Common myeloid progenitor, CD34-positive (primary cell): Measurements from ENCODE around the gene ASCC1.
"Not testable (repeated sequence)": the region's sequence is repeated elsewhere in the genome, so short reads cannot be mapped to it uniquely, and the experiment has no call there.

ENCODE experiments used
- CTCF ChIA-PET: fragments of 350-600 bp; sonication (Branson Sonifier 250); formaldehyde crosslinking; loops from one replicate; lab custom pipeline; 2021; ENCODE audit warnings: antibody characterized with exemption; lab: Charles Lee
- POLR2A ChIA-PET: fragments of 350-600 bp; sonication (Branson Sonifier 250); formaldehyde crosslinking; loops from one replicate; lab custom pipeline; 2021; ENCODE audit warnings: antibody characterized with exemption; lab: Charles Lee
- DNase-seq, 3 donors: peaks; one replicate each; pipeline versions ENCODE4 v3.0.0 to v3.0.0-alpha.2; 2013
- H3K27ac ChIP-seq, 2 experiments: 1 replicate in 1 of 2; 2 replicates in 1 of 2; pipeline ENCODE4 v1.7.0; 2013; ENCODE audit warnings: inconsistent platforms in 2 of 2, low read length in 2 of 2, mild to moderate bottlenecking in 2 of 2, low read depth in 1 of 2, moderate library complexity in 1 of 2; ENCODE audit not compliant: severe bottlenecking in 2 of 2, insufficient read depth in 1 of 2, poor library complexity in 1 of 2
- H3K27me3 ChIP-seq, 5 experiments: replicated peaks in 2 of 5; 1 replicate in 3 of 5; 2 replicates in 2 of 5; pipeline versions ENCODE4 v1.6.1 to v1.7.0; 2013; ENCODE audit warnings: low read length in 4 of 5, mild to moderate bottlenecking in 2 of 5, moderate library complexity in 2 of 5, inconsistent platforms in 1 of 5; ENCODE audit not compliant: insufficient read depth in 5 of 5, control insufficient read depth in 4 of 5
- H3K36me3 ChIP-seq, 4 experiments: 1 replicate in 2 of 4; 2 replicates in 2 of 4; pipeline versions ENCODE4 v1.6.1 to v1.7.0; 2013; ENCODE audit warnings: low read length in 3 of 4, control low read depth in 1 of 4, mild to moderate bottlenecking in 1 of 4; ENCODE audit not compliant: control insufficient read depth in 4 of 4, insufficient read depth in 4 of 4
- H3K4me1 ChIP-seq, 4 experiments: 1 replicate in 3 of 4; 2 replicates in 1 of 4; pipeline versions ENCODE4 v1.6.1 to v1.7.1; 2013; ENCODE audit warnings: low read length in 3 of 4, mild to moderate bottlenecking in 3 of 4, control low read depth in 1 of 4, inconsistent platforms in 1 of 4, moderate library complexity in 1 of 4; ENCODE audit not compliant: control insufficient read depth in 4 of 4, insufficient read depth in 4 of 4; ENCODE audit errors: control extremely low read depth in 1 of 4
- H3K4me3 ChIP-seq, 7 experiments: 1 replicate in 4 of 7; 2 replicates in 3 of 7; pipeline versions ENCODE4 v1.5.1 to v1.7.0; 2013; ENCODE audit warnings: mild to moderate bottlenecking in 7 of 7, low read length in 6 of 7, moderate library complexity in 6 of 7, inconsistent platforms in 2 of 7, low read depth in 2 of 7, control low read depth in 1 of 7; ENCODE audit not compliant: insufficient read depth in 4 of 7, control insufficient read depth in 1 of 7; ENCODE audit errors: extremely low read depth in 1 of 7
- H3K9me3 ChIP-seq, 5 experiments: 1 replicate in 4 of 5; 2 replicates in 1 of 5; pipeline versions ENCODE4 v1.6.1 to v1.7.1; 2013; ENCODE audit warnings: low read length in 4 of 5, mild to moderate bottlenecking in 2 of 5, inconsistent platforms in 1 of 5, low read depth in 1 of 5, moderate library complexity in 1 of 5; ENCODE audit not compliant: control insufficient read depth in 4 of 5, insufficient read depth in 2 of 5; ENCODE audit errors: control extremely low read depth in 1 of 5
- WGBS: methylation state at CpG from one replicate; pipeline ENCODE4 v1.1.5; 2013; ENCODE audit not compliant: insufficient coverage; 5-methylcytosine and 5-hydroxymethylcytosine counted together

Gene ASCC1

DNA sequence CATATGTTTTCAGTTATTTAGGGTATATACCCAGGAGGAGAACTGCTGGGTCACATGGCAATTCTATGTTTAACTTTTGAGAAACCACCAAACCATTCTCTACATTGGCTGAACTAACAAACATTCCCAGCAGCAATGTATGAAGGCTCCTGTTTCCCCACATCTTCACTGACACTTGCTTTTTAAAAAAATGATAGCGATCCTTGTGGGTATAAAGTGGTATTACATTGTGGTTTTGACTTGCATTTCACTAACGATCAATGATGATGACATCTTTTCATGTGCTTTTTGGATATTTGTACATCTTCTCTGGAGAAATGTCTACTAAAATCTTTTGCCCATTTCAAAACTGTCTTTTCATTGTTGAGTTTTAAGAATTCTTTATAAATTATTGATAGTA lies 51.5 kb downstream of the ASCC1 start:
- peaks cover 0 to 6% (median 0%) of the 10 kb centered on the region in 4 experiments for H3K36me3 ChIP-seq
- no CpG with 5 or more reads among the region's 2 CpGs for WGBS
- no peak overlapping the region for H3K4me3 ChIP-seq
- no peaks in the 10 kb centered on the region for H3K9me3 ChIP-seq
- H3K4me1 ChIP-seq: peaks cover 0 to 6% (median 0%) of the 10 kb centered on the region in 4 experiments
- no peak overlapping the region for H3K27ac ChIP-seq
- CTCF ChIA-PET: interaction anchor here (1.0 kb wide), 1 partner anchor 9 kb away, joined by 3 read pairs; no protein-coding TSS in a partner anchor
- POLR2A ChIA-PET: no interaction called here
- peak in 2 of 3 donors; percentile 14 to 35 for DNase-seq
- no peaks in the 10 kb centered on the region for H3K27me3 ChIP-seq

DNA sequence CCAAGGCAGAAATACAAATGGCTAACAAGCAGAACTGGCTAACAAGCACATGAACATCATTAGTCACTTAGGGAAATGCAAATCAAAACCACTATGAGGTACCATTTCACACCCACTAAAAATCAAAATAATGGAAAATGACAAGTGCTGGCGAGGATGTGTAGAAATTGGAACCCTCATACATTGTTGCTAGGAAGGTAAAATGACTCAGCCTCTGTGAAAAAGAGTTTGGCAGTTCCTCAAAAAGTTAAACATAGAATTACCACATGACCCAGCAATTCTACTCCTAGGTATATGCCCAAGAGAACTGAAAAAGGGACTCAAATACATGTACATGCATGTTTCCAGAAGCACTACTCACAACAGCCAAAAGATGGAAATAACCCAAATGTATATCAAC lies 53.1 kb downstream of the ASCC1 start:
- WGBS: no CpG with 5 or more reads among the region's 1 CpG
- ChIA-PET POLR2A (no interaction called here), CTCF (no interaction called here)
- Histone ChIP-seq H3K4me3 (no peak overlapping the region), H3K9me3 (no peaks in the 10 kb centered on the region), H3K36me3 (peaks cover 0 to 6% (median 4%) of the 10 kb centered on the region in 4 experiments), H3K4me1 (peaks cover 0 to 6% (median 0%) of the 10 kb centered on the region in 4 experiments), H3K27ac (no peak overlapping the region), H3K27me3 (no peaks in the 10 kb centered on the region)
- DNase-seq: peak in 2 of 3 donors; percentile 44 to 53

DNA sequence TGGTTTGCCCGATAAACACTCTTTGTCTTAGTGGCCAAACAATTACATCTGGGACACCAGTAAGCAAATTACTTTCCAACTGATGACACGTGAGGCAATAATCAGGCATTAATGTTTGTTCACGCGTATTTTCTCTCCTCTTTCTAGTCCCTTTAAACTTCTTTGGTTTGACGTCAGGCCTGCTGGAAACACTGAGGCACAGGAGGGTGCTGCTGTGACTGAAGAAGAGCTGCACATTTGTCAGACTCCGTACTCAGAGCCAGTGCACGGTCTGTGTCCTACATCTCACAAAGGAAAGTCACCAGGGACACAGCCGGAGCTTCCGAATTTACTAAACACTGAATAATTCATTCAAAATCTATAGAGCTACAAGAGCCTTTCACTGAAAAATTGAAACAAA lies 57.9 kb downstream of the ASCC1 start:
- WGBS: 96% methylated on average over 9 of the region's 9 CpGs
- no peak overlapping the region for H3K4me3 ChIP-seq
- CTCF ChIA-PET: no interaction called here
- no peaks in the 10 kb centered on the region for H3K4me1 ChIP-seq
- H3K36me3 ChIP-seq: peaks cover 0 to 10% (median 5%) of the 10 kb centered on the region in 4 experiments
- no peaks in the 10 kb centered on the region for H3K27me3 ChIP-seq
- no peak overlapping the region for H3K27ac ChIP-seq
- no peaks in the 10 kb centered on the region for H3K9me3 ChIP-seq
- no peak for DNase-seq
- POLR2A ChIA-PET: interaction anchor here (0.6 kb wide), 1 partner anchor 486 kb away, joined by 3 read pairs; no protein-coding TSS in a partner anchor

DNA sequence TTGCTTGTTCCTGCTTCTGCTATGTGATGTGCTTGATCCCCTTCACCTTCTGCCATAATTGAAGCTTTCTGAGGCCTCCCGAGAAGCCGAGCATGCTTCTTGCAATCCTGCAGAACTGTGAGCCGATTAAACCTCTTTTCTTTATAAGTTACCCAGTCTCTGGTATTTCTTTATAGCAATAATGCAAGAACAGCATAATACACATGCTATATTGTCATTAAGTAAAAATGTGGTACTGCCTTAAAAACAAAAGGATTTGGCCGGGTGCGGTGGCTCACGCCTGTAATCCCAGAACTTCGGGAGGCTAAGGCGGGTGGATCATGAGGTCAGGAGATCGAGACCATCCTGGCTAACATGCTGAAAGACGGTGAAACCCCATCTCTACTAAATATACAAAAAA lies 59.9 kb downstream of the ASCC1 start:
- Histone ChIP-seq H3K9me3 (no peaks in the 10 kb centered on the region), H3K27me3 (no peaks in the 10 kb centered on the region), H3K36me3 (peaks cover 0 to 8% (median 5%) of the 10 kb centered on the region in 4 experiments), H3K4me3 (no peak overlapping the region), H3K27ac (no peak overlapping the region), H3K4me1 (no peaks in the 10 kb centered on the region)
- CTCF ChIA-PET: no interaction called here
- WGBS: 100% methylated on average over 4 of the region's 10 CpGs
- POLR2A ChIA-PET: no interaction called here
- DNase-seq: no peak

DNA sequence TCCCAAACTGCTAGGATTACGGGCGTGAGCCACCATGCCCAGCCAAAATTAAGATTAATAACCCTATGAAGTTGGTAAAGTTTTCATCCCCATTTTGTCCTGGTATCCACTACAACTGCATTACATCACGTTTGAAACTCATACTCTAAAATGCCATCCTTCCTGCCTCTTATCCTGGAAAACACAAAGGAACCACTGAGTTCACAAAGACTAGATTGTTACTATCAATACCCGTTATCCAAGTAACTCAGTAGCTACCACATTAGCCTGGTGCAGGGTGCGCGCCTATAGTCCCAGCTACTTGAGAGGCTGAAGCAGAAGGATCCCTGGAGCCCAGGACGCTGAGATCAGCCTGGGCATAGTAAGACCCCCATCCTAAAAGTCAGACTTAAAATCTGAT lies 63.8 kb downstream of the ASCC1 start:
- no peaks in the 10 kb centered on the region for H3K9me3 ChIP-seq
- H3K27ac ChIP-seq: no peak overlapping the region
- H3K36me3 ChIP-seq: peaks cover 0 to 4% (median under 1%) of the 10 kb centered on the region in 4 experiments
- WGBS: 100% methylated on average over 2 of the region's 7 CpGs
- ChIA-PET CTCF (no interaction called here), POLR2A (no interaction called here)
- H3K4me1 ChIP-seq: no peaks in the 10 kb centered on the region
- no peak overlapping the region for H3K4me3 ChIP-seq
- no peaks in the 10 kb centered on the region for H3K27me3 ChIP-seq
- no peak for DNase-seq

DNA sequence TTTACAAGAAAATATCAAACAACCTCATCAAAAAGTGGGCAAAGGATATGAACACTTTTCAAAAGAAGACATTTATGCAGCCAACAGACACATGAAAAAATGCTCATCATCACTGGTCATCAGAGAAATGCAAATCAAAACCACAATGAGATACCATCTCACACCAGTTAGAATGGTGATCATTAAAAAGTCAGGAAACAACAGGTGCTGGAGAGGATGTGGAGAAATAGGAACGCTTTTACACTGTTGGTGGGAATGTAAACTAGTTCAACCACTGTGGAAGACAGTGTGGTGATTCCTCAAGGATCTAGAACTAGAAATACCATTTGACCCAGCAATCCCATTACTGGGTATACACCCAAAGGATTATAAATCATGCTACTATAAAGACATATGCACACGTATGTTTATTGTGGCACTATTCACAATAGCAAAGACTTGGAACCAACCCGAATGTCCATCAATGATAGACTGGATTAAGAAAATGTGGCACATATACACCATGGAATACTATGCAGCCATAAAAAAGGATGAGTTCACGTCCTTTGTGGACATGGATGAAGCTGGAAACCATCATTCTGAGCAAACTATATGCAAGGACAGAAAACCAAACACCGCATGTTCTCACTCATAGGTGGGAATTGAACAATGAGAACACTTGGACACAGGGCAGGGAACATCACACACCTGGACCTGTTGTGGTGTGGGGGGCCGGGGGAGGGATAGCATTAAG lies 65.2 kb downstream of the ASCC1 start:
- H3K27me3 ChIP-seq, H3K4me1 ChIP-seq, H3K9me3 ChIP-seq, DNase-seq, POLR2A ChIA-PET, CTCF ChIA-PET, H3K4me3 ChIP-seq, H3K36me3 ChIP-seq, H3K27ac ChIP-seq: not testable (repeated sequence)
- 100% methylated on average over 2 of the region's 6 CpGs for WGBS

DNA sequence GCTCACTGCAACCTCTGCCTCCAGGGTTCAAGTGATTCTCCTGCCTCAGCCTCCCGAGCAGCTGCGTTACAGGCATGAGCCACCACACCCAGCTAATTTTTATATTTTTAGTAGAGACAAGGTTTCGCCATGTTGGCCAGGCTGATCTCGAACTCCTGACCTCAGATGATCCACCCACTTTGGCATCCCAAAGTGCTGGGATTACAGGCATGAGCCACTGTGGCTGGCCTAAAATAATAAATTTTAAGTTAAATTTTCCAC lies 68.8 kb downstream of the ASCC1 start:
- H3K9me3 ChIP-seq, POLR2A ChIA-PET, H3K27me3 ChIP-seq, H3K4me3 ChIP-seq, CTCF ChIA-PET, H3K27ac ChIP-seq, H3K4me1 ChIP-seq, DNase-seq, H3K36me3 ChIP-seq: not testable (repeated sequence)
- WGBS: 100% methylated on average over 3 of the region's 4 CpGs
